DND-41 (cell line): ENCODE results near the gene POLDIP3.

ENCODE experiments used
- ATAC-seq: fragments of 200-7000 bp; cut with Tn5 transposase; 3 replicates; pipeline ENCODE4 v1.9.1; 2021; ENCODE audit warnings: low read depth; ENCODE audit not compliant: insufficient read depth
- DNase-seq: peaks from one replicate; pipeline ENCODE4 v3.0.0-alpha.2; 2020
- H2AFZ ChIP-seq: 2 replicates; pipeline ENCODE4 v1.6.0; 2012; ENCODE audit warnings: low read depth, low read length
- H3K27ac ChIP-seq: 2 replicates; pipeline ENCODE4 v1.5.1; 2012; ENCODE audit warnings: low read length, inconsistent platforms
- H3K27me3 ChIP-seq: fragments of 200-600 bp; sonication (generic); 2 replicates; pipeline ENCODE4 v1.6.0; 2012; ENCODE audit warnings: low read length, mild to moderate bottlenecking, inconsistent platforms; ENCODE audit not compliant: insufficient read depth, poor library complexity
- H3K36me3 ChIP-seq: 2 replicates; pipeline ENCODE4 v1.5.1; 2012; ENCODE audit warnings: low read length, inconsistent platforms; ENCODE audit not compliant: insufficient read depth
- H3K4me1 ChIP-seq: 2 replicates; pipeline ENCODE4 v1.5.1; 2012; ENCODE audit warnings: mild to moderate bottlenecking, low read length; ENCODE audit not compliant: insufficient read depth
- H3K4me2 ChIP-seq: 2 replicates; pipeline ENCODE4 v1.6.0; 2012; ENCODE audit warnings: mild to moderate bottlenecking, moderate library complexity, low read length, inconsistent platforms; ENCODE audit not compliant: insufficient read depth
- H3K4me3 ChIP-seq, 2 experiments: fragments of 200-600 bp in 1 of 2; shearing (Covaris generic) in 1 of 2; 2 replicates each; pipeline ENCODE4 v1.5.1; 2012 to 2016; ENCODE audit warnings: inconsistent platforms in 2 of 2, low read length in 2 of 2, mild to moderate bottlenecking in 2 of 2, low read depth in 1 of 2, moderate library complexity in 1 of 2
- H3K79me2 ChIP-seq: 2 replicates; pipeline ENCODE4 v1.6.0; 2012; ENCODE audit warnings: low read length, inconsistent platforms; ENCODE audit not compliant: insufficient read depth
- H3K9ac ChIP-seq: 2 replicates; pipeline ENCODE4 v1.6.0; 2012; ENCODE audit warnings: low read depth, mild to moderate bottlenecking, inconsistent platforms, low read length, moderate library complexity
- H3K9me3 ChIP-seq: 2 replicates; pipeline ENCODE4 v1.5.1; 2012; ENCODE audit warnings: low read length, moderate library complexity, mild to moderate bottlenecking, inconsistent platforms; ENCODE audit not compliant: insufficient read depth, severe bottlenecking
- H4K20me1 ChIP-seq: 2 replicates; pipeline ENCODE4 v1.6.0; 2012; ENCODE audit warnings: low read length; ENCODE audit not compliant: insufficient read depth
- EZH2 ChIP-seq: IDR thresholded peaks from 3 replicates; pipeline ENCODE4 v1.6.1; 2012; ENCODE audit warnings: borderline replicate concordance, low read depth, mild to moderate bottlenecking, moderate library complexity, low read length, inconsistent platforms; ENCODE audit not compliant: severe bottlenecking
- TF ChIP-seq, protein P1 (sequence below): IDR thresholded peaks from 2 replicates; pipeline ENCODE4 v1.5.1; 2012; ENCODE audit warnings: borderline replicate concordance, low read length, moderate library complexity, mild to moderate bottlenecking; ENCODE audit not compliant: poor library complexity, severe bottlenecking; ENCODE audit errors: extremely low read depth

The POLDIP3 gene

DNA sequence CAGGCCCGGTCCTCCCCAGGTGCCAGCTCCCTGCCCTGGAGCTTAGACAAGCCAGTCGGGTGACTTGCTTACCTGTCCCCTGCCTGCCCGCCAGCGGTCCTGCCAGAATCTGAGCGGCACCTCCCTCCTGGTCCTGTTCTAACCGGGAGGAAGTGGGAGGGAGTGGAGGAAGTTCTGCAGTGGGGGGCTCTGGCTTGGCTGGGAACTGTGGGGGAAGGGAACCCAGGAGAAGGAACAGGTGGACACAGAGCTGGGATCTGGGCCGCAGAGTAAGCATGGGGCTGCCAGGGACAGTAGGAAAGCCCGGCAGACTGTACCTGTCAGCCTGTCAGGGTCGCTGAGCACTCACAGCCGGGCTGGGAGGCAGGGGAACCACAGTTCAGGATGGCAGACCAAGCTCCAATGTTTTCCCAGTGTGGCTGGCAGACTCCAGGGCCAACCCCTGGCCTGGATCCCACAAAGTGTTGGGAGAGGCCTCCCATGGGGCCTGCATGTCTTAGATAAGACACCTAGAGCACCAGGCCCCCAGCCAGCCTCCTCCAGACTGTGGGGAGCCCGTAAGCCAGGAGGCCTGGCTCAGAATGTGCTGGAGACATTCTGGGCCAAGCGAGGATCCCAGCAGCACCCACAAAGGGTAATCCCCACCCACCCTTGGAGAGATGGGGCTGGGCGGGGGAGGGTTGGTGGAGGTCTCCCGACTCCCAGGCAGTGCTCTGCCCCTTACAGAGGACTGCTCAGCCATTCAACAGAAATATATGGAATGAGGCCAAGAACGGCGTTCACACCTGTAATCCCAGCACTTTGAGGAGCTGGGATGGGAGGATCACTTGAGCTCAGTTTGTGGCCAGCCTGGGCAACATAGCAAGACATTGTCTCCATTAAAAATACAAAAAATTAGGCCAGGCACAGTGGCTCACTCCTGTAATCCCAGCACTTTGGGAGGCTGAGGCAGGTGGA lies 32.2 kb upstream of the POLDIP3 start:
- Histone ChIP-seq H4K20me1 (peaks cover 52% of the 10 kb centered on the region), H3K79me2 (peaks cover 76% of the 10 kb centered on the region), H2AFZ (no peak overlapping the region), H3K27ac (no peak overlapping the region), H3K36me3 (peaks cover 12% of the 10 kb centered on the region), H3K9ac (peak overlapping the region; percentile 23; the same call in 1 of the 2 replicates), H3K4me3 (no peak overlapping the region; a peak in 1 of 4 replicates), H3K9me3 (no peaks in the 10 kb centered on the region), H3K4me1 (peaks cover 42% of the 10 kb centered on the region), H3K27me3 (no peaks in the 10 kb centered on the region), H3K4me2 (peak overlapping the region; percentile 95)
- TF ChIP-seq, protein P1, sequence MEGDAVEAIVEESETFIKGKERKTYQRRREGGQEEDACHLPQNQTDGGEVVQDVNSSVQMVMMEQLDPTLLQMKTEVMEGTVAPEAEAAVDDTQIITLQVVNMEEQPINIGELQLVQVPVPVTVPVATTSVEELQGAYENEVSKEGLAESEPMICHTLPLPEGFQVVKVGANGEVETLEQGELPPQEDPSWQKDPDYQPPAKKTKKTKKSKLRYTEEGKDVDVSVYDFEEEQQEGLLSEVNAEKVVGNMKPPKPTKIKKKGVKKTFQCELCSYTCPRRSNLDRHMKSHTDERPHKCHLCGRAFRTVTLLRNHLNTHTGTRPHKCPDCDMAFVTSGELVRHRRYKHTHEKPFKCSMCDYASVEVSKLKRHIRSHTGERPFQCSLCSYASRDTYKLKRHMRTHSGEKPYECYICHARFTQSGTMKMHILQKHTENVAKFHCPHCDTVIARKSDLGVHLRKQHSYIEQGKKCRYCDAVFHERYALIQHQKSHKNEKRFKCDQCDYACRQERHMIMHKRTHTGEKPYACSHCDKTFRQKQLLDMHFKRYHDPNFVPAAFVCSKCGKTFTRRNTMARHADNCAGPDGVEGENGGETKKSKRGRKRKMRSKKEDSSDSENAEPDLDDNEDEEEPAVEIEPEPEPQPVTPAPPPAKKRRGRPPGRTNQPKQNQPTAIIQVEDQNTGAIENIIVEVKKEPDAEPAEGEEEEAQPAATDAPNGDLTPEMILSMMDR, result no peak
- no peak for TF ChIP-seq EZH2
- DNase-seq, result no peak
- ATAC-seq, result no peak

DNA sequence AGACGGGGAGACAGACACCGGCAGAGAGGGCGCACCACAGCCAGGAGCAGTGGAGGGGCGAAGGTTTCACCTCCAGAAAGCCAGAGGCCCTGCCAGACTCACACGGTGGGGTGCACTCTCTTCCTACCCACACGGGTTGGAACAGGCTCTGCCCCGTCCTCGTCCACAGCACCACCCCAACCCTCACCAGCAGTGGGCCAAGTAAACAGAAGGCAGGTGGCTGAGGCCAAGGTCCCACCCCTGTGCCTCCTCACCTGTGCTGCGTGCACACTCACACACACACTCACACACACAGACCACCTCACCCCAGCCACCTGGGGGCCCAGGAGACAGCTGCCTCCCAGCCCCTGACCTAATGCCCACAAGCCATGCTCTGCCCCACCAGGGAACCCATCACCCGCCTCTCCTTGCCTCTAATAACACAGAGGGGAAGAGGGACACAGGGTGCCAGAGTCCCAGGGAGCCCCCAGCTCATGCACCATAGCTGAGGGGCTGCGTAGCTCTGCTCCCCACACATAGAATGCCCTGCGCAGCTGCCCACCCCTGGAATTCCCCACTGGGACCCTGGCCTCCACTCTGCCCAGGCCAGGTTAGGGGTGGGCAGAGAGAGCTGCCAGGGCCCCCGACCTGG lies 31.4 kb upstream of the POLDIP3 start:
- Histone ChIP-seq H3K27ac (no peak overlapping the region), H2AFZ (no peak overlapping the region), H3K4me3 (no peak overlapping the region; a peak in 1 of 4 replicates), H3K79me2 (peaks cover 83% of the 10 kb centered on the region), H3K4me1 (peaks cover 42% of the 10 kb centered on the region), H3K27me3 (no peaks in the 10 kb centered on the region), H3K36me3 (peaks cover 12% of the 10 kb centered on the region), H3K9ac (peak overlapping the region; percentile 23; the same call in 1 of the 2 replicates), H4K20me1 (peaks cover 52% of the 10 kb centered on the region), H3K9me3 (no peaks in the 10 kb centered on the region), H3K4me2 (peak overlapping the region; percentile 95)
- DNase-seq (no peak), ATAC-seq (no peak)
- TF ChIP-seq, protein P1, result no peak
- no peak for TF ChIP-seq EZH2

DNA sequence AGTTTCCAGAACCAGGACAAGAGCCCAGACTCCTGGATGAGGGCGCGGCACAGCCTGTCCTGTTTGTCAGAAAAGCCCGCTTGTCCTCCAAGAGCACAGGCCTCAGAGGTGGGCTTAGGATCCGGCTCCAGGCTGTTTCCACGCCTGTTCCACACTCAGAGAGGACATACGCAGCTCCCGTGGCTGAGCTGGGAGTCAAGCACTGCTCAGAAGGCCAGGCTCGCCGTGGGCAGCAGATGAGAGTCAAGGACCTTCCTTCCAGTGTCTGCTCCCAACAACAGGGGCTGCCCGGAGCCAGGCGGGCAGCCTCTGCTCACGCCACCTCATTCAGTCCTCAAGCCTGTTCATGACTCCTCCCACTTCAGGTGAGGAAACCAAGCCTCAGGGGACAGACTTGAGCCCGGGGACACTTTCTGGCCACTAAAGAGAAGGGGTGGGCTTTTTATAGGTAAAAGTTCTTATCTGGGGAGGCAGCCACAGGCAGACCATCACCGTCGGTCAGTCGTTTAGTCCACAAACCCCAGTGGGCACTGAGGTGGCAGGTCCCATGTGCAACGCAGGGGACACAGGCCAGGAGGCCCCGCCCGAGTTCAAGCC lies 30.8 kb upstream of the POLDIP3 start:
- no peak overlapping the region for H2AFZ ChIP-seq
- H3K27ac ChIP-seq, result no peak overlapping the region
- peaks cover 88% of the 10 kb centered on the region for H3K79me2 ChIP-seq
- H3K9ac ChIP-seq, result 0 out of 2 replicates have a peak overlapping the region, but pooled peaks have one; percentile 14
- ATAC-seq (no peak), DNase-seq (no peak)
- H3K9me3 ChIP-seq, result no peaks in the 10 kb centered on the region
- no peak for TF ChIP-seq EZH2
- TF ChIP-seq, protein P1, result no peak
- H3K4me2 ChIP-seq, result peak overlapping the region; percentile 37; the same call in 1 of the 2 replicates
- no peak overlapping the region for H3K4me3 ChIP-seq
- peaks cover 52% of the 10 kb centered on the region for H4K20me1 ChIP-seq
- peaks cover 42% of the 10 kb centered on the region for H3K4me1 ChIP-seq
- no peaks in the 10 kb centered on the region for H3K27me3 ChIP-seq
- H3K36me3 ChIP-seq, result peaks cover 12% of the 10 kb centered on the region
